SH-SY5Y (cell line): Measurements from ENCODE around the gene RARRES1.

ENCODE experiments used
- GATA2 ChIP-seq: IDR thresholded peaks from 2 replicates; pipeline ENCODE4 v1.6.1; 2011; ENCODE audit warnings: mild to moderate bottlenecking, low read depth, low read length
- GATA3 ChIP-seq: IDR thresholded peaks from 2 replicates; pipeline ENCODE4 v1.6.1; 2011; ENCODE audit warnings: low read depth, mild to moderate bottlenecking, low read length, moderate library complexity

DNA sequence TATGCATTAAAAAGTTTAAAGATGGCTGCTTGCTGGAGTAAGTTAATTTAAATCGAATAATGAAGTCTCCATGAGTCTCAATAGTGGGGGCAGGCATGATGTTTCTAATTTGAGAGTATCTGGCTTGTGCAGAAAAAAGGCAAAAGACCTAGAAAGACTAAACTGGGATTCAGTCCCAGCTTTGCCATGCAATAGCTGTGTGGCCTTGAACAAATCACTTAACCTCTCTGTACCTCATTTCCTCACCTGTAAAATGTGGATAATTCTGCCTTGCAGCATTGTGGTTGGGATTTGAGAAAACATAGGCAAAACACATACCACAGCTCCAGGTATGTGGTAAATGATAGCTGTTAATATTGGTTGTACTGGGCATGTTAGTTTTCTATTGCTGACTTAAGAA lies 68.4 kb downstream of the RARRES1 start:
- TF ChIP-seq GATA2 (no peak), GATA3 (no peak)
